HG03342 (cell line): ENCODE measurements around the gene CAPN12.
"Not testable (repeated sequence)": the region's sequence is repeated elsewhere in the genome, so short reads cannot be mapped to it uniquely, and the experiment has no call there.

Experiments used
- ATAC-seq: cut with Tn5 transposase; IDR thresholded peaks from one replicate; pipeline ENCODE4 v1.9.1; 2021; ENCODE audit warnings: mild to moderate bottlenecking, moderate library complexity; ENCODE audit not compliant: unreplicated experiment

CAPN12 gene

DNA sequence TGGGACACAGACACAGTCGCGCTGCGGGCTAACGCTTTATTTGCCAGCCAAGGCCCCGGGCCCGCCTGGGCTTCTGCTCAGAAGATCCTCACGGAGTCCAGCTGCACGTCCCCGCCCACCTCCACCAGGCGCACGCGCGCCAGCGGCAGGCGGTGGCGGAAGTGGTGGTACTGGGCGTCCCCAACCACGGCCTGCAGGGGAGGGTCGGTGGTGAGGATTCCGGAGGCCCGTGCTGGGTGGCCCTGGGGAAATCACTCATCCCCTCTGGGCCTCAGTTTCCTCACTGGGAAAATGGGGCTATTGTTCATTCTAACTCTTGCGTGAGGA lies 26.6 kb upstream of the CAPN12 start:
- ATAC-seq, result peak; percentile 44

DNA sequence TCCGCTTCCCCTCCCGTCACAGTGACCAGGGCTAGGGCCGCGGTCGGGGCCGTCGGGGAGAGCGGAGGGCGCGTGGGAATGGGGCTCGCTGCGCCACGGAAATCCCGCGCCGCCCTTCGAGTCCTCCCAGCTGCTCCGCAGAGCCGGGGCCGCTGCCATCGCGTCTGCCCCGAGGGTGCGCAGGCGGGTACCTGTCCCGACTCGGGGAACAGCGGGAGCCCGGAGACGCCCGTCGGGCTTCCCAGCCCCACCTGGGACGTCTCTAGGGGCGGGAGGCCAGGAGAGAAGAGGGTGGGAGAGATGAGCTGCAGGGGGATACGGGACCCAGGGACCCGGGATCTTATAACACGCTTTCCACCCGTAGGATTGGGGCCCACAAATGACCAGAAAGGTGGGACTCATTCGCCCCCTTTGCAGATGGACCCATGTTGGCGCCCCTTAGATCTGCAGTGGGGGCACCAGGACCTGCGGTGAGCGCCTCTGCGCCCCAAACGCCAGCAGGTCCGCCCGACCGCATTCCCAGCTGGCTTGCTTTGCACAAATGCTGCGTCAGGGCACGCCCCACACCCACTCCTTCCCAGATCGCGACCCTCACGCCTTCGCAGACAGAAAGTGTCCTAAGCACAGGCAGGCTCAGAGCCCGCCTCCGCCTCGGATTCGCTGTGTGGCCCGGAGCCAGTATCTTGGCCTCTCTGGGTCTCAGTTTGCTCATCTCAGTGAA lies 26.1 kb upstream of the CAPN12 start:
- ATAC-seq, result peak; percentile 13

- ATAC-seq, result peak; percentile 64
These were observed 25.4 kb upstream of the CAPN12 start for GRCh38 chr19:38769635-38770211.

- ATAC-seq, result no peak
These were observed 22.2 kb upstream of the CAPN12 start for GRCh38 chr19:38766276-38767047.

GRCh38 chr19:38765214-38765613 lies 20.9 kb upstream of the CAPN12 start:
- ATAC-seq, result no peak

GRCh38 chr19:38763795-38764220 lies 19.5 kb upstream of the CAPN12 start:
- ATAC-seq, result no peak

- ATAC-seq, result not testable (repeated sequence)
These were observed 17.7 kb upstream of the CAPN12 start for GRCh38 chr19:38761884-38762389.

DNA sequence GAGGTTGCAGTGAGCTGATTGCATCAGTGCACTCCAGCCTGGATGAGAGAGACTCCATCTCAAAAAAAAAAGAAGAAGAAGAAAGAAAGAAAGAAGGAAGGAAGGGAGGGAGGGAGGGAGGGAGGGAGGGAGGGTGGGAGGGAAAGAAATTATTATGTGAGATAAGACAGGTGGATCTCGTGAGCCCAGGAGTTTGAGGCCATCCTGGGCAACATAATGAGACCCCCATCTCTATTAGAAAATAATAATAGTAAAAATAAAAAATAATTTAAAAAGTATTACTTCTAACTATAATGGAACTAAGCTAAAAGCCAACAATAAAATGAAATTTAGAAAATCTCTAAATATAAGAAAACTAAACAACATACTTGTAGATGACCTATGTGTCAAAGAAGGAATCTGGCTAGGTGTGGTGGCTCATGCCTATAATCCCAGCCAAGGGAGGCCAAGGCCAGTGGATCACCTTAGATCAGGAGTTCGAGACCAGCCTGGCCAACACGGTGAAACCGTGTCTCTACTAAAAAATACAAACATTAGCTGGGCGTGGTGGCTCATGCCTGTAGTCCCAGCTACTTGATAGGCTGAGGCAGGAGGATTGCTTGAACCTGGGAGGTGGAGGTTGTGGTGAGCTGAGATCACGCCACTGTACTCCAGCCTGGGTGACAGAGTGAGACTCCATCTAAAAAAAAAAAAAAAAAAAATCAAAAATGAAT lies 16.7 kb upstream of the CAPN12 start:
- not testable (repeated sequence) for ATAC-seq

DNA sequence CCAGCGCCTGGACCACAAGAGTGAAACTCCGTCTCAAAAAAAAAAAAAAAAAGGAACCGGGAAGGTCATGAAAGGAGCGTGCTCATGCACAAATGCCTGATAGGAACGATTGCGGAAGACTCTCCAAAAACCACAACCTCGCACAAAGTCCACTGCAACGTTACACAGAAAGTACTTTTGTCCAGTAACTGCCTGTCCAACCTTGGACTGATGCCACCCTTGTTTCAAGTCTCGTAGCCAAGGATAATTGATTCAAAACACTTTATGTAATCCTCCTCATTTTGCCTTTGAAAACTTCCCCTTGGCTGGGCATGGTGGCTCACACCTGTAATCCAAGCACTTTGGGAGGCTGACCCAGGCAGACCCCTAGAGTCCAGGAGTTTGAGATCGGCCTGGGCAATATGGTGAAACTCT lies 15.3 kb upstream of the CAPN12 start:
- no peak for ATAC-seq

DNA sequence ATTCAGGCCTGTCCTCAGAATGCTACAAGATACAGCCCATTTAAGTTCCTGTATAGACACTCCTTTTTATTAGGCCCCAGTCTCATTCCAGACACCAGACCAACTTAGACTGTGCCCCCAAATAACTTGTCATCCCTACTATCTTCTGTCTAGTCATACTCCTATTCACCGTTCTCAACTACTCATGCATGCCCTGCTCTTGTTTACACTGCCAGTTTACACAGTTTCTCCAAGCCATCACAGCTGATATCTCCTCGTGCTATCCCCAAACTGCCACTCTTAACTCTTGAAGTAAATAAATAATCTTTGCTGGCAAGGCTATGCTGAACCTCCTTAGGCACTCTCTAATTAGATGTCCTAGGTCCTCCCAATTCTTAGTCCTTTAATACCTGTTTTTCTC lies 9.9 kb upstream of the CAPN12 start:
- ATAC-seq, result not testable (repeated sequence)

GRCh38 chr19:38753783-38754182 lies 9.5 kb upstream of the CAPN12 start:
- not testable (repeated sequence) for ATAC-seq

GRCh38 chr19:38745316-38745715 lies 1.0 kb upstream of the CAPN12 start:
- no peak for ATAC-seq

DNA sequence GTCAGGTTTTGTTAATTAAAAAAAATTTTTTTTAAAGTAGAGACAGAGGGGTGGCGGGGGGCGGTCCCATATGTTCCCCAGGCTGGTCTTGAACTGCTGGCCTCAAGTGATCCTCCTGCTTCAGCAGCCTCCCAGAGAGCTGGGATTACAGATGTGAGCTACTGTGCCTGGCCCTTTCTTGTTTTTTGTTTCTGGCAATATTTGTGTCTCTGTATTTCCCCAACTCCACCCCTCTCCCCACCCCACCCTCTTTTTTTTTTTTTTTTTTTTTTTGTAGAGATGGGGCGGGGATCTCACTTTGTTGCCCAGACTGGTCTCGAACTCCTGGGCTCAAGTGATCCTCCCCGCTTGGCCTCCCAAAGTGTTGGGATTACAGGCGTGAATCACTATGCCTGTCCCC lies 600 bp upstream of the CAPN12 start:
- no peak for ATAC-seq

GRCh38 chr19:38743394-38744297 lies 628 bp downstream of the CAPN12 start:
- ATAC-seq, result no peak

DNA sequence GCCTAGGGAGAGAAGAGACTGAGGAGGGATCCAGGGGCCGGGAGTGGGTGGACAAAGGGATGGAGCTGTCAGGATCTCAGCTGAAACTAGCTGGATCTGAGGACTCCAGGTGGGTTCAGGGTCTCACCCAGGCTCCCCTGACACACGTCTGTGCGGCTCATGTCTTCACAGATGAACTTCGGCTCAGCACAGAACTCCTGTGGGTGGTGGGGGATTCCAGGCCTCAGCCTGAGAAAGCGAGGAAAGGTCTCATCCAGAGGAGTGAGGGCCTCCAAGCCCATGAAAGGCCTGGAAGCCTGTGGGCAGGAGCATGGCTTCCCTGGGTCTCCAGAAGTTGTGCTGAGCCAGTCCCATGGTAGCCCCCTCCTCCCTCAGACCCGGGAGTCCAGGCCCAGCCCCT lies 1.4 kb downstream of the CAPN12 start:
- no peak for ATAC-seq

- no peak for ATAC-seq
These were observed 2.0 kb downstream of the CAPN12 start for GRCh38 chr19:38742296-38742695.

GRCh38 chr19:38741670-38742069 lies 2.6 kb downstream of the CAPN12 start:
- ATAC-seq, result no peak

DNA sequence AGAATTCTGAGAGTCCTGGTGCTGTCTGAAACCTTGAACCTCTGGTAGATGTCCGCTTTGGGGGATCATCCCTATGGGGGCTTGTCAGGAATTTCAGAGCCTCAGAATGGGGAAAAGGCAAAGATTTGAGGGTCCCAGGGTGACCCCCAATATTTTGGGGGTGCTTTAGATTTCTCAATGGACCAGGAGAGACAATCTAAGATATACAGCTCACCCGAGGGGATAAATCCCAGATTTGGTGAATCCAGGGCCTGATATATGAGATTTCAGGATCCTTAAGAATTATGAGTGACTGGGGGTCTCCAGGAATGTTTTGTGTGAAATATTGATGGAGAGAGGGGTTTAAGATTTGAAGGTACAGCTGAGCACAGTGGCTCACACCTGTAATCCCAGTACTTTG lies 3.3 kb downstream of the CAPN12 start:
- no peak for ATAC-seq

DNA sequence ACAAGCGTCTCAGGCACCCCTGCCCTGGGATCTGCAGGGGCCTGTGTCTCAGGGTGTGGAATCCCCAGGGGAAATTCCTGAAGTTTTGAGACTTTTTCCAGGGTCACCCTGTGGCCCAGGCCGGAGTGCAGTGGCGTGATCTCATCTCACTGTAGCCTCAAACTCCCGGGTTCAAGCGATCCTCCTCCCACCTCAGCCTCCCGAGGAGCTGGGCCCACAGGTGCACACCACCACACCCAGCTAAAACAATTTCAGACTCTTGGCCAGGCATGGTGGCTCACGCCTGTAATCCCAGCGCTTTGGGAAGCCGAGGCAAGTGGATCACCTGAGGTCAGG lies 4.0 kb downstream of the CAPN12 start:
- ATAC-seq, result no peak
